ENCODE results near the gene KLF9. TPM values are rescaled to one million over a fixed set of nuclear protein-coding genes. Genes with fewer than 3 reads are reported as not detected.

Gene KLF9
- total RNA-seq, 1 donor from 2014 or later: 98.7 TPM

- intact Hi-C loops (cut with DNase I): no loop called here
- Histone ChIP-seq H3K4me3 (no peak overlapping the region), H3K36me3 (no peaks in the 10 kb centered on the region), H3K27me3 (no peaks in the 10 kb centered on the region), H3K4me1 (no peaks in the 10 kb centered on the region), H3K9me3 (no peaks in the 10 kb centered on the region), H3K27ac (no peak overlapping the region)
- DNase-seq (ENCODE audit: low spot score in 2 of 2): no peak
- no peak for TF ChIP-seq CTCF (IDR thresholded peaks at IDR 0.05)
These were observed 39.4 kb downstream of the KLF9 start for GRCh38 chr9:70374962-70375618.

GRCh38 chr9:70367305-70367930 is 47.0 kb downstream of the KLF9 start:
- Histone ChIP-seq H3K4me1 (no peaks in the 10 kb centered on the region), H3K4me3 (no peak overlapping the region), H3K36me3 (no peaks in the 10 kb centered on the region), H3K27me3 (no peaks in the 10 kb centered on the region), H3K27ac (no peak overlapping the region), H3K9me3 (no peaks in the 10 kb centered on the region)
- TF ChIP-seq CTCF (IDR thresholded peaks at IDR 0.05): no peak
- intact Hi-C loops (cut with DNase I): no loop called here
- DNase-seq (ENCODE audit: low spot score in 2 of 2): no peak

- Histone ChIP-seq H3K4me3 (no peak overlapping the region), H3K27me3 (no peaks in the 10 kb centered on the region), H3K4me1 (no peaks in the 10 kb centered on the region), H3K27ac (no peak overlapping the region), H3K36me3 (no peaks in the 10 kb centered on the region), H3K9me3 (no peaks in the 10 kb centered on the region)
- intact Hi-C loops (cut with DNase I): no loop called here
- no peak for TF ChIP-seq CTCF (IDR thresholded peaks at IDR 0.05)
- DNase-seq (ENCODE audit: low spot score in 2 of 2): no peak
These were observed 50.7 kb downstream of the KLF9 start for GRCh38 chr9:70363760-70364159.

- no peaks in the 10 kb centered on the region for H3K36me3 ChIP-seq
- no peak overlapping the region for H3K4me3 ChIP-seq
- TF ChIP-seq CTCF (IDR thresholded peaks at IDR 0.05): no peak
- no peaks in the 10 kb centered on the region for H3K9me3 ChIP-seq
- intact Hi-C loops (cut with DNase I): no loop called here
- no peaks in the 10 kb centered on the region for H3K4me1 ChIP-seq
- no peaks in the 10 kb centered on the region for H3K27me3 ChIP-seq
- no peak overlapping the region for H3K27ac ChIP-seq
- DNase-seq (ENCODE audit: low spot score in 2 of 2): no peak
These were observed 51.5 kb downstream of the KLF9 start for GRCh38 chr9:70362952-70363351.

- TF ChIP-seq CTCF (IDR thresholded peaks at IDR 0.05): no peak
- intact Hi-C loops (cut with DNase I): no loop called here
- H3K27ac ChIP-seq: no peak overlapping the region
- H3K36me3 ChIP-seq: peaks cover 0 to 10% of the 10 kb centered on the region in 2 donors
- no peaks in the 10 kb centered on the region for H3K27me3 ChIP-seq
- DNase-seq (ENCODE audit: low spot score in 2 of 2): no peak
- H3K4me3 ChIP-seq: no peak overlapping the region
- H3K9me3 ChIP-seq: no peaks in the 10 kb centered on the region
- H3K4me1 ChIP-seq: no peaks in the 10 kb centered on the region
These were observed 58.7 kb downstream of the KLF9 start for GRCh38 chr9:70355801-70356200.
